Right lobe of liver (tissue), 6 donors: ENCODE data around the gene GCC1. TPM values are rescaled to one million over a fixed set of nuclear protein-coding genes. Genes with fewer than 3 reads are reported as not detected.

ENCODE experiments used
- ATAC-seq, 4 donors: fragments of 200-7000 bp; cut with Tn5 transposase; one replicate each; pipeline ENCODE4 v1.9.1; 2020; ENCODE audit warnings: mild to moderate bottlenecking in 4 of 4, moderate library complexity in 4 of 4
- DNase-seq, 3 donors: peaks; one replicate each; pipeline ENCODE4 v3.0.0-alpha.2; 2020
- H3K27ac ChIP-seq, 3 donors: fragments of 200-600 bp; one replicate each; pipeline ENCODE4 v1.8.0; 2022
- H3K27me3 ChIP-seq, 2 donors: fragments of 200-600 bp; one replicate each; pipeline ENCODE4 v1.8.0; 2022
- H3K36me3 ChIP-seq, 4 donors: fragments of 200-600 bp; sonication (generic) in 1 of 4; one replicate each; pipeline versions ENCODE4 v1.5.1 to v1.8.0; 2017 to 2022; ENCODE audit warnings: control low read depth in 1 of 4
- H3K4me1 ChIP-seq, 4 donors: fragments of 200-600 bp; sonication (generic) in 1 of 4; one replicate each; pipeline versions ENCODE4 v1.5.1 to v1.8.0; 2017 to 2022; ENCODE audit warnings: control low read depth in 1 of 4
- H3K4me3 ChIP-seq, 3 donors: fragments of 200-600 bp; one replicate each; pipeline ENCODE4 v1.8.0; 2022
- H3K9me3 ChIP-seq, 4 donors: fragments of 200-600 bp; sonication (generic) in 1 of 4; one replicate each; pipeline versions ENCODE4 v1.5.1 to v1.8.0; 2017 to 2022; ENCODE audit warnings: control low read depth in 1 of 4
- POLR2A ChIP-seq: fragments of 450-650 bp; IDR thresholded peaks from one replicate; pipeline ENCODE4 v1.6.1; 2017; ENCODE audit warnings: antibody characterized with exemption, mild to moderate bottlenecking
- WGBS: methylation state at CpG from one replicate; pipeline ENCODE4 v1.1.6; 2018; ENCODE audit warnings: low coverage, low lambda C conversion rate; ENCODE audit not compliant: insufficient coverage; ENCODE audit errors: missing lambda C conversion rate; 5-methylcytosine and 5-hydroxymethylcytosine counted together
- intact Hi-C, 2 donors: fragments of 100-400 bp; cut with DNase I; formaldehyde crosslinking; loops; one replicate each; pipeline versions ENCODE4 v1.11.2 to v1.14.1; 2022
- total RNA-seq, 6 experiments: library from RNA; depleted of rRNA in 2 of 6; stranded (reverse); fragments of >200 nt in 2 of 6; fragmentation: NEBNext Ultra II Directional in 3 of 6; extraction: Animal tissue kit (Norgen Biotek cat#: 25700) in 3 of 6; gene quantifications; one replicate each; pipeline versions ENCODE4 v1.1.0 to v1.2.4, GENCODE V29; 2016 to 2023
- TF ChIP-seq, protein P1 (sequence below), 4 donors: fragments of 200-600 bp in 3 of 4; fragments of 450-650 bp in 1 of 4; IDR thresholded peaks; one replicate each; pipeline versions ENCODE4 v1.5.1 to v1.8.0; 2016 to 2022; ENCODE audit warnings: antibody characterized with exemption in 4 of 4, mild to moderate bottlenecking in 2 of 4
- donor health status: DM: no; HTN: yes; CAD: no.
- donor health status: DM: no; HTN: no; CAD: no.
- donor health status: DM: no; HTN: no; CAD: no.
- donor health status: DM: no; HTN: yes; CAD: no.
- donor health status: DM: no; HTN: yes; CAD: no.

The GCC1 gene
- total RNA-seq, 6 experiments from 2014 or later, result 9.4 to 11.7 (median 10.0) TPM

DNA sequence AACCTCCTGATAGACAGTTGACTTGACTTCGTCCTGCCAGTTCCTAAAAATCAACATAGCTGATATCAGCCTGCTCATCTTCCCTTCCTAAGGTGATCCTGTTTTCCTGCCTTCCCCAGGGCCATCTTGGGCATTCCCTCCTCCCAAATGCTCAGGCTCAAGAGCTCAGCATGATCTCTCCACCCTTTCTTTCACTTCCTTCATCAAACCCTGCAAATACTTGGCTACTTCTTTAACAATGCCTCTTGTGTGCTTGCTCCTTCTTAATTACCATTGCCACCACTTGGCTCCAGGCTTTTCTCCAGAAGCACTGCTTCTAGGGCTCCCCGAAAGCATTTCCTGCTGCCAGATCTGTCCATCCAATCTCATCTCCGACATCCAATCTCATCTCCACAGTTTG, 15.5 kb upstream of the GCC1 start:
- Histone ChIP-seq H3K36me3 (no peaks in the 10 kb centered on the region), H3K4me3 (no peak overlapping the region), H3K9me3 (no peaks in the 10 kb centered on the region), H3K27me3 (no peaks in the 10 kb centered on the region), H3K4me1 (no peaks in the 10 kb centered on the region), H3K27ac (no peak overlapping the region)
- DNase-seq, result no peak
- TF ChIP-seq POLR2A, result no peak
- TF ChIP-seq, protein P1, sequence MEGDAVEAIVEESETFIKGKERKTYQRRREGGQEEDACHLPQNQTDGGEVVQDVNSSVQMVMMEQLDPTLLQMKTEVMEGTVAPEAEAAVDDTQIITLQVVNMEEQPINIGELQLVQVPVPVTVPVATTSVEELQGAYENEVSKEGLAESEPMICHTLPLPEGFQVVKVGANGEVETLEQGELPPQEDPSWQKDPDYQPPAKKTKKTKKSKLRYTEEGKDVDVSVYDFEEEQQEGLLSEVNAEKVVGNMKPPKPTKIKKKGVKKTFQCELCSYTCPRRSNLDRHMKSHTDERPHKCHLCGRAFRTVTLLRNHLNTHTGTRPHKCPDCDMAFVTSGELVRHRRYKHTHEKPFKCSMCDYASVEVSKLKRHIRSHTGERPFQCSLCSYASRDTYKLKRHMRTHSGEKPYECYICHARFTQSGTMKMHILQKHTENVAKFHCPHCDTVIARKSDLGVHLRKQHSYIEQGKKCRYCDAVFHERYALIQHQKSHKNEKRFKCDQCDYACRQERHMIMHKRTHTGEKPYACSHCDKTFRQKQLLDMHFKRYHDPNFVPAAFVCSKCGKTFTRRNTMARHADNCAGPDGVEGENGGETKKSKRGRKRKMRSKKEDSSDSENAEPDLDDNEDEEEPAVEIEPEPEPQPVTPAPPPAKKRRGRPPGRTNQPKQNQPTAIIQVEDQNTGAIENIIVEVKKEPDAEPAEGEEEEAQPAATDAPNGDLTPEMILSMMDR (IDR thresholded peaks at IDR 0.05), result no peak
- no peak for ATAC-seq
- intact Hi-C loops, result no loop called here
- WGBS, result 76% methylated on average over 3 of the region's 3 CpGs

GRCh38 chr7:127598318-127598717, 12.9 kb upstream of the GCC1 start:
- intact Hi-C loops, result no loop called here
- TF ChIP-seq, protein P1 (IDR thresholded peaks at IDR 0.05), result peak in 1 of 4 donors; percentile 20
- TF ChIP-seq POLR2A, result no peak
- ATAC-seq (no peak), DNase-seq (no peak)
- WGBS, result 66% methylated on average over 4 of the region's 6 CpGs
- no peak overlapping the region for H3K27ac ChIP-seq
- peaks cover 0 to 13% (median 0%) of the 10 kb centered on the region in 4 donors for H3K4me1 ChIP-seq
- no peaks in the 10 kb centered on the region for H3K9me3 ChIP-seq
- H3K27me3 ChIP-seq, result no peaks in the 10 kb centered on the region
- H3K4me3 ChIP-seq, result no peak overlapping the region
- H3K36me3 ChIP-seq, result no peaks in the 10 kb centered on the region

DNA sequence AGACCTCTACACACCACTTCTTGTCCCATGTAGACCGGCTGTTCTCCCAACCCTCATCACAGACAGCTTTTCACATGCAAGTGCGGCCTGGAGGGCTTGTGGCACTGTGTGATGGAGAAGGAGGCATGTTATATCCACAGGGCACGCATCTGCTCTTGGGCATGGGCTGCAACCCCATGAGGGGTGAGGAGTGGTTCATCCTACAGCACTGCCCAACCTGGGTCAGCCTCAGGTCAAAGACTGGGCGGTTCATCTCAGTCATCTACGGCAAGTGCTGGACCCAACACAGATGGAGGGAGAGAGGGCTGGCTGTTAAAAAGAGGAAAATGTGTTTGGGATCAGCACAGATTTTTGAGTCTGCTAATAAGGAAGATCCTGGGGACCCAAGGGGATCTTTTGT, 10.3 kb upstream of the GCC1 start:
- no peak overlapping the region for H3K4me3 ChIP-seq
- 100% methylated on average over 4 of the region's 5 CpGs for WGBS
- H3K4me1 ChIP-seq, result peaks cover 0 to 14% (median 0%) of the 10 kb centered on the region in 4 donors
- ATAC-seq (no peak), DNase-seq (no peak)
- H3K27me3 ChIP-seq, result no peaks in the 10 kb centered on the region
- H3K27ac ChIP-seq, result no peak overlapping the region
- TF ChIP-seq, protein P1 (IDR thresholded peaks at IDR 0.05), result no peak
- TF ChIP-seq POLR2A, result no peak
- peaks cover 0 to 11% (median 5%) of the 10 kb centered on the region in 4 donors for H3K36me3 ChIP-seq
- intact Hi-C loops, result no loop called here
- H3K9me3 ChIP-seq, result no peaks in the 10 kb centered on the region

DNA sequence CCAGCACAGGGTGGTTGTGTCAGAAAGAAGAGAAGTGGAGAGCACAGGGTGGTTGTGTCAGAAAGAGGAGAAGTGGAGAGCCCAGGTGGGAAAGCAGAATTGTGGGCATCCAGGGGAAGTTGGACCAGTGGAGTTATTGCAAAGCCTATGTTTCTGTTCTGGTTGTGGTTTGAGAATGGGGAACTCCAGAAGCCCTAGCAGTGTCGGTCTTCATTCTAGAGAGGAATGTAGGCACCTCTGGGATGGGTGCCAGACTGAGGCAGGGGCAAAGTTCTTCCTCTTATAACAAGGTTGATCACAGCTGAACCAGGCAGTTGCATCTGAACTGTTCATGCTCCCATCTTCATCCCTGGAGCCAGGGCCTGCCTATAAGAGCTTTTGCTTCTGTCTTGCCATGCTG, 9.1 kb upstream of the GCC1 start:
- TF ChIP-seq POLR2A, result no peak
- TF ChIP-seq, protein P1 (IDR thresholded peaks at IDR 0.05), result no peak
- H3K27ac ChIP-seq, result no peak overlapping the region
- WGBS, result no CpG with 5 or more reads among the region's 1 CpG
- H3K27me3 ChIP-seq, result no peaks in the 10 kb centered on the region
- H3K36me3 ChIP-seq, result peaks cover 0 to 22% (median 5%) of the 10 kb centered on the region in 4 donors
- DNase-seq, result peak; percentile 82 to 84 (median 84)
- ATAC-seq, result peak; percentile 86 to 90 (median 90)
- no peaks in the 10 kb centered on the region for H3K9me3 ChIP-seq
- intact Hi-C loops, result no loop called here
- H3K4me1 ChIP-seq, result peaks cover 0 to 16% (median 3%) of the 10 kb centered on the region in 4 donors
- no peak overlapping the region for H3K4me3 ChIP-seq

DNA sequence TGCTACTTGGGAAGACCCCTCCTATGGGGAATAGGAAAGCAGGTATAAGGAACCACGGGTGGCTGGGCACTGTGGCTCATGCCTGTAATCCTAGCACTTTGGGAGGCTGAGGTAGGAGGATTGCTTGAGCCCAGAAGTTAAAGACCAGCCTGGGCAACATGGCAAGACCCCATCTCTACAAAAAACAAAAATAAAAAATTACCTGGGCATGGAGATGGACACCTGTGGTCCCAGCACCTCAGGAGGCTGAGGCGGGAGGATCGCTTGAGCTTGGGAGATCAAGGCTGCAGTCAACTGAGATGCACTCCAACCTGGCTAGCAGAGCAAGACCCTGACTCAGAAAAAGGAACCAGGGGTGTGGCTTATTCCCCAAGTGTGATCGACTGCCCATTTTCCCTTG, 7.2 kb upstream of the GCC1 start:
- no peak for DNase-seq
- H3K4me1 ChIP-seq, result peaks cover 0 to 21% (median 7%) of the 10 kb centered on the region in 4 donors
- no peak for TF ChIP-seq POLR2A
- TF ChIP-seq, protein P1 (IDR thresholded peaks at IDR 0.05), result no peak
- no peaks in the 10 kb centered on the region for H3K9me3 ChIP-seq
- H3K4me3 ChIP-seq, result no peak overlapping the region
- 71% methylated on average over 3 of the region's 4 CpGs for WGBS
- H3K27ac ChIP-seq, result no peak overlapping the region
- no peaks in the 10 kb centered on the region for H3K27me3 ChIP-seq
- ATAC-seq, result no peak
- H3K36me3 ChIP-seq, result peaks cover 0 to 22% (median 5%) of the 10 kb centered on the region in 4 donors
- intact Hi-C loops, result no loop called here
